ENCODE data around the gene KRT71. TPM values are rescaled to one million over a fixed set of nuclear protein-coding genes. Genes with fewer than 3 reads are reported as not detected.

KRT71 gene
- total RNA-seq, 1 experiment from 2014 or later = not detected

DNA sequence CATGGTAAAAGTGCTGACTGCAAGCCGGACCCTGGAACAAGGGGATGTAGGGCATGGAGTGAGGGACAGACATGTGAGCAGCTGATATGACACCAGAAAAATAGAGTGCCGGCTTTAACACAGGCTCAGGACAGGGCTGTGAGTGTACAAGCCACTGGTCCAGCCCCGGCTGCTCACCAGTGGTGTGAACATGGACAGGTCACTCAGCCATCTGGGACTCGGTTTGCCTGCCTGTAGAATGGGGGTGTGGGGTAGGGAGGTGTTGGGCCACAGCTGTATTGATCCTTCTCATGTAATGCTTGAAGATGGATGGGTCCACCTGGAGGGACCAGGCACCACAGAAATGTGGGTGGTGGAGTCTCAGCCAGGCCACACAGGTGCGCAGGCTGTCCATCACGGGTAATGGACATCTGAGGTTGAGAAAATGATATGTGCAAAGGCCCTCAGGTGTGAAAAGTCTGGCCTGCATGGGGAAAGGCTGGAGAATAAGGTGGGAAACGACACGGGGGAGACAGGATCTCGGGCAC, 31.3 kb upstream of the KRT71 start:
- no TSS peak for BruUV-seq (replicated peaks)
- Histone ChIP-seq H2AFZ (no peak overlapping the region), H3F3A (ENCODE audit: insufficient read depth, low read depth) (no peaks in the 10 kb centered on the region), H4K20me1 (ENCODE audit: insufficient read depth) (no peaks in the 10 kb centered on the region), H3K4me2 (no peak overlapping the region), H3K27me3 (ENCODE audit: insufficient read depth, low read depth) (no peaks in the 10 kb centered on the region), H3K4me1 (replicated peaks; ENCODE audit: insufficient read depth) (peaks cover 19% of the 10 kb centered on the region), H3K79me2 (ENCODE audit: low read depth) (no peaks in the 10 kb centered on the region), H3K27ac (no peak overlapping the region), H3K9me2 (ENCODE audit: insufficient read depth) (no peaks in the 10 kb centered on the region), H3K4me3 (no peak overlapping the region), H3K9me3 (ENCODE audit: insufficient read depth, low read depth) (no peaks in the 10 kb centered on the region), H3K36me3 (ENCODE audit: low read depth) (no peaks in the 10 kb centered on the region)
- TF ChIP-seq EZH2 (IDR thresholded peaks at IDR 0.05; ENCODE audit: low read depth) (no peak), CTCF (conservative IDR thresholded peaks at IDR 0.05) (no peak)
- CTCF ChIA-PET = interaction anchor here (2.7 kb wide), 1 partner anchor 295 kb away, joined by 7 read pairs; no protein-coding TSS in a partner anchor
- intact Hi-C loops (cut with micrococcal nuclease; ENCODE audit: unreplicated experiment) = loop anchor here (5.0 kb wide), 1 partner anchor 92 kb away; the partner anchor contains the start of gene KRT6A
- no peak for DNase-seq
- POLR2A ChIA-PET (ENCODE audit: unreplicated experiment) = interaction anchor here (0.5 kb wide), 1 partner anchor 392 kb away, joined by 3 read pairs; no protein-coding TSS in a partner anchor

GRCh38 chr12:52582971-52583456, 30.1 kb upstream of the KRT71 start:
- H4K20me1 ChIP-seq (ENCODE audit: insufficient read depth) = no peaks in the 10 kb centered on the region
- no TSS peak for BruUV-seq (replicated peaks)
- H3K27ac ChIP-seq = no peak overlapping the region
- POLR2A ChIA-PET (ENCODE audit: unreplicated experiment) = interaction anchor here (0.6 kb wide), 1 partner anchor 322 kb away, joined by 3 read pairs; the partner anchor contains the start of gene KRT8
- H3K4me3 ChIP-seq = no peak overlapping the region
- no peak overlapping the region for H2AFZ ChIP-seq
- no peaks in the 10 kb centered on the region for H3K27me3 ChIP-seq (ENCODE audit: insufficient read depth, low read depth)
- intact Hi-C loops (cut with micrococcal nuclease; ENCODE audit: unreplicated experiment) = loop anchor here (1.0 to 5.0 kb wide), 10 partner anchors 91 to 440 kb away; partner anchors contain the start of gene KRT6A
- peaks cover 19% of the 10 kb centered on the region for H3K4me1 ChIP-seq (replicated peaks; ENCODE audit: insufficient read depth)
- no peaks in the 10 kb centered on the region for H3K36me3 ChIP-seq (ENCODE audit: low read depth)
- peak; percentile 53 to 80 for DNase-seq
- CTCF ChIA-PET = interaction anchor here (1.3 to 2.7 kb wide), 3 partner anchors 59 to 297 kb away, joined by 4 to 7 read pairs (median 7); no protein-coding TSS in a partner anchor
- no peaks in the 10 kb centered on the region for H3K9me3 ChIP-seq (ENCODE audit: insufficient read depth, low read depth)
- TF ChIP-seq EZH2 (IDR thresholded peaks at IDR 0.05; ENCODE audit: low read depth) (no peak), CTCF (conservative IDR thresholded peaks at IDR 0.05) (peak; percentile 85)
- no peaks in the 10 kb centered on the region for H3K79me2 ChIP-seq (ENCODE audit: low read depth)
- H3K9me2 ChIP-seq (ENCODE audit: insufficient read depth) = no peaks in the 10 kb centered on the region
- H3F3A ChIP-seq (ENCODE audit: insufficient read depth, low read depth) = no peaks in the 10 kb centered on the region
- H3K4me2 ChIP-seq = no peak overlapping the region

DNA sequence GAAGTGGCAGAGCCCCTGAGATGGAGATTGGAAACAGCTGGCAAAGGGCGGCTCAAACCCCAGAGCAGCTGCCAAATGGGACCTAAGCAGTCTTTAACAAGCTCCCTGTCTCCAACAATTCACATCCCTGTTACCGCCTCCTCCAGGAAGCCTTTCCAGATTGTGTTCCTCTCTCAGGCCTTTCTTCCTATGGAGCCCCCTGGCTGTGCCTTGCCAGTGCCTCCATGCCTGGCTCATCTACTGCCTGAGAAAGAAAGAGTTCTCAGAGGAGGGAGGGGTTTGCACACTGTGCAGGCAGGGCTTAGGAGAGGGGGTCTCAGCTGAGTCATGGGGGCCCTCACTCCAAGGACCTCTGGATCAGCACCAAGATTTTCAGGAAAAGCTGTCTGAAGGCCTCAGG, 29.5 kb upstream of the KRT71 start:
- intact Hi-C loops (cut with micrococcal nuclease; ENCODE audit: unreplicated experiment) = loop anchor here (1.0 to 5.0 kb wide), 6 partner anchors 90 to 440 kb away; partner anchors contain the start of gene KRT6A
- Histone ChIP-seq H3K27ac (no peak overlapping the region), H3K79me2 (ENCODE audit: low read depth) (no peaks in the 10 kb centered on the region), H3K27me3 (ENCODE audit: insufficient read depth, low read depth) (no peaks in the 10 kb centered on the region), H4K20me1 (ENCODE audit: insufficient read depth) (no peaks in the 10 kb centered on the region), H3K9me2 (ENCODE audit: insufficient read depth) (no peaks in the 10 kb centered on the region), H3K4me2 (no peak overlapping the region), H2AFZ (no peak overlapping the region), H3F3A (ENCODE audit: insufficient read depth, low read depth) (no peaks in the 10 kb centered on the region), H3K9me3 (ENCODE audit: insufficient read depth, low read depth) (no peaks in the 10 kb centered on the region), H3K4me1 (replicated peaks; ENCODE audit: insufficient read depth) (peaks cover 19% of the 10 kb centered on the region), H3K4me3 (no peak overlapping the region), H3K36me3 (ENCODE audit: low read depth) (no peaks in the 10 kb centered on the region)
- no TSS peak for BruUV-seq (replicated peaks)
- ChIA-PET POLR2A (ENCODE audit: unreplicated experiment) (interaction anchor here (0.6 kb wide), 1 partner anchor 251 kb away, joined by 3 read pairs; no protein-coding TSS in a partner anchor), CTCF (interaction anchor here (1.3 to 2.7 kb wide), 3 partner anchors 58 to 297 kb away, joined by 4 to 7 read pairs (median 7); no protein-coding TSS in a partner anchor)
- no peak for DNase-seq
- TF ChIP-seq CTCF (conservative IDR thresholded peaks at IDR 0.05) (no peak), EZH2 (IDR thresholded peaks at IDR 0.05; ENCODE audit: low read depth) (no peak)
